HEK293 (cell line): ENCODE measurements around the gene PPM1G.
A peak's percentile ranks its signal among the peaks of the same experiment; 100 is the strongest.

Experiments used
- CTCF ChIA-PET: fragments of 350-600 bp; formaldehyde crosslinking; extraction: SDS; loops from one replicate; lab custom pipeline; 2021; ENCODE audit warnings: antibody characterized with exemption; lab: Yijun Ruan, JAX
- POLR2A ChIA-PET: fragments of 300-600 bp; formaldehyde crosslinking; extraction: SDS; loops from one replicate; lab custom pipeline; 2020; ENCODE audit warnings: antibody characterized with exemption, inconsistent platforms; lab: Yijun Ruan, JAX
- H3K27ac ChIP-seq: fragments of 200-500 bp; sonication (Bioruptor generic); 2 replicates; pipeline ENCODE4 v1.5.1; 2014; ENCODE audit warnings: low read depth, low read length, control low read depth, inconsistent platforms; ENCODE audit errors: extremely low read depth
- H3K36me3 ChIP-seq, 2 experiments: fragments of 200-500 bp in 1 of 2; sonication (Bioruptor generic) in 1 of 2; 1 replicate in 1 of 2; 2 replicates in 1 of 2; pipeline ENCODE4 v1.5.1; 2014 to 2017; ENCODE audit warnings: inconsistent platforms in 2 of 2, low read length in 2 of 2; ENCODE audit not compliant: control insufficient read depth in 2 of 2, insufficient read depth in 1 of 2
- H3K4me1 ChIP-seq: fragments of 200-500 bp; sonication (Bioruptor generic); 2 replicates; pipeline ENCODE4 v1.5.1; 2014; ENCODE audit warnings: mild to moderate bottlenecking, low read length, inconsistent platforms; ENCODE audit not compliant: control insufficient read depth, insufficient read depth
- H3K4me3 ChIP-seq: 2 replicates; pipeline ENCODE4 v1.5.1; 2011; ENCODE audit warnings: low read depth, mild to moderate bottlenecking, control low read depth, low read length, moderate library complexity
- H3K9me3 ChIP-seq: fragments of 200-500 bp; sonication (Bioruptor generic); 2 replicates; pipeline ENCODE4 v1.5.1; 2014; ENCODE audit warnings: low read depth, low read length, inconsistent platforms; ENCODE audit not compliant: control insufficient read depth, insufficient read depth
- BCL11B ChIP-seq: fragments of 450-650 bp; formaldehyde crosslinking; IDR thresholded peaks from 2 replicates; pipeline ENCODE4 v1.5.1; 2016; ENCODE audit warnings: low read depth, missing biosample characterization, missing genetic modification characterization
- EGR2 ChIP-seq: fragments of 450-650 bp; formaldehyde crosslinking; IDR thresholded peaks from 2 replicates; pipeline ENCODE4 v1.5.1; 2016; ENCODE audit warnings: low read depth, missing biosample characterization, missing genetic modification characterization
- GFI1B ChIP-seq: fragments of 450-650 bp; formaldehyde crosslinking; IDR thresholded peaks from 2 replicates; pipeline ENCODE4 v1.5.1; 2016; ENCODE audit warnings: missing biosample characterization, missing genetic modification characterization
- GLIS1 ChIP-seq: fragments of 450-650 bp; formaldehyde crosslinking; IDR thresholded peaks from 2 replicates; pipeline ENCODE4 v1.5.1; 2016; ENCODE audit warnings: missing biosample characterization, missing genetic modification characterization
- HOXD13 ChIP-seq: sonication (generic); formaldehyde crosslinking; IDR thresholded peaks from 2 replicates; pipeline ENCODE4 v1.8.0; 2022; ENCODE audit warnings: missing genetic modification reagents, borderline replicate concordance
- KLF8 ChIP-seq: fragments of 450-650 bp; formaldehyde crosslinking; IDR thresholded peaks from 2 replicates; pipeline ENCODE4 v1.5.1; 2016; ENCODE audit warnings: missing biosample characterization, missing genetic modification characterization
- OSR2 ChIP-seq: fragments of 450-650 bp; formaldehyde crosslinking; IDR thresholded peaks from 2 replicates; pipeline ENCODE4 v1.5.1; 2016; ENCODE audit warnings: missing biosample characterization, missing genetic modification characterization
- SCRT2 ChIP-seq: fragments of 450-650 bp; formaldehyde crosslinking; IDR thresholded peaks from 2 replicates; pipeline ENCODE4 v1.5.1; 2016; ENCODE audit warnings: missing biosample characterization, missing genetic modification characterization
- ZBTB1 ChIP-seq: fragments of 450-650 bp; formaldehyde crosslinking; IDR thresholded peaks from 2 replicates; pipeline ENCODE4 v1.5.1; 2016; ENCODE audit warnings: missing biosample characterization, missing genetic modification characterization
- ZBTB17 ChIP-seq: fragments of 450-650 bp; formaldehyde crosslinking; IDR thresholded peaks from 2 replicates; pipeline ENCODE4 v1.5.1; 2016; ENCODE audit warnings: missing biosample characterization, missing genetic modification characterization
- ZIC2 ChIP-seq: fragments of 450-650 bp; formaldehyde crosslinking; IDR thresholded peaks from 2 replicates; pipeline ENCODE4 v1.5.1; 2016; ENCODE audit warnings: missing biosample characterization, missing genetic modification characterization
- ZNF146 ChIP-seq: fragments of 450-650 bp; formaldehyde crosslinking; IDR thresholded peaks from 2 replicates; pipeline ENCODE4 v1.5.1; 2016; ENCODE audit warnings: missing biosample characterization, missing genetic modification characterization
- ZNF157 ChIP-seq: fragments of 450-650 bp; formaldehyde crosslinking; IDR thresholded peaks from 2 replicates; pipeline ENCODE4 v1.5.1; 2016; ENCODE audit warnings: missing biosample characterization, missing genetic modification characterization
- ZNF16 ChIP-seq: fragments of 450-650 bp; formaldehyde crosslinking; IDR thresholded peaks from 2 replicates; pipeline ENCODE4 v1.5.1; 2016; ENCODE audit warnings: low read depth, missing biosample characterization, missing genetic modification characterization
- ZNF184 ChIP-seq: fragments of 450-650 bp; IDR thresholded peaks from 2 replicates; pipeline ENCODE4 v1.5.1; 2018; ENCODE audit warnings: missing biosample characterization, mild to moderate bottlenecking, missing genetic modification characterization
- ZNF2 ChIP-seq: fragments of 450-650 bp; formaldehyde crosslinking; IDR thresholded peaks from 2 replicates; pipeline ENCODE4 v1.5.1; 2016; ENCODE audit warnings: missing biosample characterization, missing genetic modification characterization
- ZNF394 ChIP-seq: fragments of 450-650 bp; formaldehyde crosslinking; IDR thresholded peaks from 2 replicates; pipeline ENCODE4 v1.5.1; 2016; ENCODE audit warnings: missing biosample characterization, missing genetic modification characterization, mild to moderate bottlenecking, moderate library complexity, borderline replicate concordance
- ZNF510 ChIP-seq: fragments of 450-650 bp; formaldehyde crosslinking; IDR thresholded peaks from 2 replicates; pipeline ENCODE4 v1.5.1; 2018; ENCODE audit warnings: mild to moderate bottlenecking, missing genetic modification characterization, missing biosample characterization; ENCODE audit not compliant: insufficient replicate concordance
- ZNF555 ChIP-seq: fragments of 450-650 bp; formaldehyde crosslinking; conservative IDR thresholded peaks from 2 replicates; pipeline ENCODE4 v1.5.1; 2017; ENCODE audit warnings: missing biosample characterization, mild to moderate bottlenecking, missing genetic modification characterization, inconsistent platforms
- ZNF610 ChIP-seq: fragments of 450-650 bp; formaldehyde crosslinking; IDR thresholded peaks from 2 replicates; pipeline ENCODE4 v1.5.1; 2016; ENCODE audit warnings: missing biosample characterization, missing genetic modification characterization, borderline replicate concordance
- ZNF660 ChIP-seq: fragments of 450-650 bp; IDR thresholded peaks from 2 replicates; pipeline ENCODE4 v1.5.1; 2018; ENCODE audit warnings: missing biosample characterization, mild to moderate bottlenecking, missing genetic modification characterization
- ZNF747 ChIP-seq: fragments of 450-650 bp; formaldehyde crosslinking; IDR thresholded peaks from 2 replicates; pipeline ENCODE4 v1.5.1; 2016; ENCODE audit warnings: missing biosample characterization, missing genetic modification characterization
- ZNF792 ChIP-seq: fragments of 450-650 bp; formaldehyde crosslinking; IDR thresholded peaks from 2 replicates; pipeline ENCODE4 v1.5.1; 2016; ENCODE audit warnings: missing biosample characterization, missing genetic modification characterization
- TF ChIP-seq, protein P1 (sequence below): IDR thresholded peaks from 2 replicates; pipeline ENCODE4 v1.6.1; 2011; ENCODE audit warnings: mild to moderate bottlenecking, low read depth, low read length, borderline replicate concordance
- TF ChIP-seq, protein P2 (sequence below): fragments of 450-650 bp; IDR thresholded peaks from 2 replicates; pipeline ENCODE4 v1.5.1; 2018; ENCODE audit warnings: missing biosample characterization, missing genetic modification characterization
- TF ChIP-seq, protein P3 (sequence below): fragments of 450-650 bp; formaldehyde crosslinking; IDR thresholded peaks from 2 replicates; pipeline ENCODE4 v1.5.1; 2016; ENCODE audit warnings: missing biosample characterization, missing genetic modification characterization
- TF ChIP-seq, protein P4 (sequence below): fragments of 450-650 bp; formaldehyde crosslinking; IDR thresholded peaks from 2 replicates; pipeline ENCODE4 v1.5.1; 2016; ENCODE audit warnings: missing biosample characterization, missing genetic modification characterization
- TF ChIP-seq, protein P5 (sequence below): fragments of 450-650 bp; formaldehyde crosslinking; IDR thresholded peaks from 2 replicates; pipeline ENCODE4 v1.5.1; 2016; ENCODE audit warnings: missing biosample characterization, missing genetic modification characterization

Gene PPM1G

DNA sequence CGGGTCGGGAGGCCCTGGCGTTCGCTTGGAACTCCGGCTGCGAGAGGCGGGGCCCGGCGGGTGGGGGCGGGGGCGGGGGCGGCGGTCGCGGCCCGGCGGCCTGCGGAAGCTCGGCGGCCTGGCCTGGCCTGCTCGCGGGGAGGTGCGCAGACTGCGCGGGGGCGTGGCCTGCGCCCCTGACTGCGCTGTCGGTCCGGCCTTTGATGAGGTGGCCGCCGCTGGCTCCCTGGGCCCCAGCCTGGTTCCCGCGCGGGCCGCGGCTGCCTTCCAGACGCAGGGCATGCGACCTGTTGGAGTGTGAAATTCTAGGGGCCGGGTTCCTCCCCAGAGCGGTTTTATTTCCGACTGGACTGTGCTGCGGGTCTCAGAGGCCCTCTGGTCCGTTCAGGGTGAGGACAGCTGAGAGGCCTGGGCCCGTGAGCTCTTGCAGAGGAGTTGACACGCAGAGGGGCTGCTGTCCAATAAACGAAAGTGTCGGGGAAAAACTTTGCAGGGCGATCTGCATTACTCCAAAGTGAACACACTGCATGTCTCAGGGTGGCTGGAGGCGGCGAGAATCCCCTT, 19.7 kb upstream of the PPM1G start:
- Histone ChIP-seq H3K36me3 (peaks cover 13 to 17% of the 10 kb centered on the region in 2 experiments), H3K27ac (peak overlapping the region; percentile 96), H3K4me1 (peaks cover 11% of the 10 kb centered on the region), H3K4me3 (peak overlapping the region; percentile 70), H3K9me3 (no peaks in the 10 kb centered on the region)
- ChIA-PET CTCF (interaction anchor here (0.6 to 3.0 kb wide), 10 partner anchors 10 to 1166 kb away, joined by 3 to 15 read pairs (median 3); partner anchors contain the start of gene PPM1G), POLR2A (interaction anchor here (0.5 to 3.8 kb wide), 17 partner anchors 10 to 295 kb away, joined by 3 to 56 read pairs (median 4); partner anchors contain the start of genes CCDC121, EIF2B4, GPN1 and GTF3C2)
- TF ChIP-seq, protein P1, sequence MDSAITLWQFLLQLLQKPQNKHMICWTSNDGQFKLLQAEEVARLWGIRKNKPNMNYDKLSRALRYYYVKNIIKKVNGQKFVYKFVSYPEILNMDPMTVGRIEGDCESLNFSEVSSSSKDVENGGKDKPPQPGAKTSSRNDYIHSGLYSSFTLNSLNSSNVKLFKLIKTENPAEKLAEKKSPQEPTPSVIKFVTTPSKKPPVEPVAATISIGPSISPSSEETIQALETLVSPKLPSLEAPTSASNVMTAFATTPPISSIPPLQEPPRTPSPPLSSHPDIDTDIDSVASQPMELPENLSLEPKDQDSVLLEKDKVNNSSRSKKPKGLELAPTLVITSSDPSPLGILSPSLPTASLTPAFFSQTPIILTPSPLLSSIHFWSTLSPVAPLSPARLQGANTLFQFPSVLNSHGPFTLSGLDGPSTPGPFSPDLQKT, result no peak
- TF ChIP-seq, protein P2, sequence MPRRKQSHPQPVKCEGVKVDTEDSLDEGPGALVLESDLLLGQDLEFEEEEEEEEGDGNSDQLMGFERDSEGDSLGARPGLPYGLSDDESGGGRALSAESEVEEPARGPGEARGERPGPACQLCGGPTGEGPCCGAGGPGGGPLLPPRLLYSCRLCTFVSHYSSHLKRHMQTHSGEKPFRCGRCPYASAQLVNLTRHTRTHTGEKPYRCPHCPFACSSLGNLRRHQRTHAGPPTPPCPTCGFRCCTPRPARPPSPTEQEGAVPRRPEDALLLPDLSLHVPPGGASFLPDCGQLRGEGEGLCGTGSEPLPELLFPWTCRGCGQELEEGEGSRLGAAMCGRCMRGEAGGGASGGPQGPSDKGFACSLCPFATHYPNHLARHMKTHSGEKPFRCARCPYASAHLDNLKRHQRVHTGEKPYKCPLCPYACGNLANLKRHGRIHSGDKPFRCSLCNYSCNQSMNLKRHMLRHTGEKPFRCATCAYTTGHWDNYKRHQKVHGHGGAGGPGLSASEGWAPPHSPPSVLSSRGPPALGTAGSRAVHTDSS (tag by site-specific recombination), result no peak
- TF ChIP-seq, protein P3, sequence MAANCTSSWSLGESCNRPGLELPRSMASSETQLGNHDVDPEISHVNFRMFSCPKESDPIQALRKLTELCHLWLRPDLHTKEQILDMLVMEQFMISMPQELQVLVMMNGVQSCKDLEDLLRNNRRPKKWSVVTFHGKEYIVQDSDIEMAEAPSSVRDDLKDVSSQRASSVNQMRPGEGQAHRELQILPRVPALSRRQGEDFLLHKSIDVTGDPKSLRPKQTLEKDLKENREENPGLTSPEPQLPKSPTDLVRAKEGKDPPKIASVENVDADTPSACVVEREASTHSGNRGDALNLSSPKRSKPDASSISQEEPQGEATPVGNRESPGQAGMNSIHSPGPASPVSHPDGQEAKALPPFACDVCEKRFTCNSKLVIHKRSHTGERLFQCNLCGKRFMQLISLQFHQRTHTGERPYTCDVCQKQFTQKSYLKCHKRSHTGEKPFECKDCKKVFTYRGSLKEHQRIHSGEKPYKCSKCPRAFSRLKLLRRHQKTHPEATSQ (tag by site-specific recombination), result no peak
- TF ChIP-seq ZIC2 (tag by site-specific recombination), result no peak; the same call in 1 of the 2 replicates
- 0 out of 2 replicates have a peak, but pooled peaks have one; percentile 8 for TF ChIP-seq ZNF660 (tag by site-specific recombination)
- no peak for TF ChIP-seq ZNF16 (tag by site-specific recombination)
- no peak for TF ChIP-seq ZBTB1
- peak; percentile 97 for TF ChIP-seq SCRT2
- no peak for TF ChIP-seq ZBTB17 (tag by site-specific recombination)
- TF ChIP-seq GFI1B (tag by site-specific recombination), result no peak
- no peak for TF ChIP-seq ZNF184 (tag by site-specific recombination)
- TF ChIP-seq ZNF2 (tag by site-specific recombination), result no peak
- no peak for TF ChIP-seq ZNF510 (tag by site-specific recombination)
- TF ChIP-seq GLIS1 (tag by site-specific recombination), result 0 out of 2 replicates have a peak, but pooled peaks have one; percentile 11
- no peak for TF ChIP-seq HOXD13
- no peak for TF ChIP-seq KLF8
- no peak for TF ChIP-seq EGR2 (tag by site-specific recombination)
- no peak for TF ChIP-seq BCL11B (tag by site-specific recombination)
- no peak for TF ChIP-seq OSR2
- TF ChIP-seq, protein P4, sequence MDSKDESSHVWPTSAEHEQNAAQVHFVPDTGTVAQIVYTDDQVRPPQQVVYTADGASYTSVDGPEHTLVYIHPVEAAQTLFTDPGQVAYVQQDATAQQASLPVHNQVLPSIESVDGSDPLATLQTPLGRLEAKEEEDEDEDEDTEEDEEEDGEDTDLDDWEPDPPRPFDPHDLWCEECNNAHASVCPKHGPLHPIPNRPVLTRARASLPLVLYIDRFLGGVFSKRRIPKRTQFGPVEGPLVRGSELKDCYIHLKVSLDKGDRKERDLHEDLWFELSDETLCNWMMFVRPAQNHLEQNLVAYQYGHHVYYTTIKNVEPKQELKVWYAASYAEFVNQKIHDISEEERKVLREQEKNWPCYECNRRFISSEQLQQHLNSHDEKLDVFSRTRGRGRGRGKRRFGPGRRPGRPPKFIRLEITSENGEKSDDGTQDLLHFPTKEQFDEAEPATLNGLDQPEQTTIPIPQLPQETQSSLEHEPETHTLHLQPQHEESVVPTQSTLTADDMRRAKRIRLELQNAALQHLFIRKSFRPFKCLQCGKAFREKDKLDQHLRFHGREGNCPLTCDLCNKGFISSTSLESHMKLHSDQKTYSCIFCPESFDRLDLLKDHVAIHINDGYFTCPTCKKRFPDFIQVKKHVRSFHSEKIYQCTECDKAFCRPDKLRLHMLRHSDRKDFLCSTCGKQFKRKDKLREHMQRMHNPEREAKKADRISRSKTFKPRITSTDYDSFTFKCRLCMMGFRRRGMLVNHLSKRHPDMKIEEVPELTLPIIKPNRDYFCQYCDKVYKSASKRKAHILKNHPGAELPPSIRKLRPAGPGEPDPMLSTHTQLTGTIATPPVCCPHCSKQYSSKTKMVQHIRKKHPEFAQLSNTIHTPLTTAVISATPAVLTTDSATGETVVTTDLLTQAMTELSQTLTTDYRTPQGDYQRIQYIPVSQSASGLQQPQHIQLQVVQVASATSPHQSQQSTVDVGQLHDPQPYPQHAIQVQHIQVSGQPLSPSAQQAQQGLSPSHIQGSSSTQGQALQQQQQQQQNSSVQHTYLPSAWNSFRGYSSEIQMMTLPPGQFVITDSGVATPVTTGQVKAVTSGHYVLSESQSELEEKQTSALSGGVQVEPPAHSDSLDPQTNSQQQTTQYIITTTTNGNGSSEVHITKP, result no peak
- no peak for TF ChIP-seq ZNF792 (tag by site-specific recombination)
- no peak for TF ChIP-seq ZNF610 (tag by site-specific recombination)
- TF ChIP-seq, protein P5, sequence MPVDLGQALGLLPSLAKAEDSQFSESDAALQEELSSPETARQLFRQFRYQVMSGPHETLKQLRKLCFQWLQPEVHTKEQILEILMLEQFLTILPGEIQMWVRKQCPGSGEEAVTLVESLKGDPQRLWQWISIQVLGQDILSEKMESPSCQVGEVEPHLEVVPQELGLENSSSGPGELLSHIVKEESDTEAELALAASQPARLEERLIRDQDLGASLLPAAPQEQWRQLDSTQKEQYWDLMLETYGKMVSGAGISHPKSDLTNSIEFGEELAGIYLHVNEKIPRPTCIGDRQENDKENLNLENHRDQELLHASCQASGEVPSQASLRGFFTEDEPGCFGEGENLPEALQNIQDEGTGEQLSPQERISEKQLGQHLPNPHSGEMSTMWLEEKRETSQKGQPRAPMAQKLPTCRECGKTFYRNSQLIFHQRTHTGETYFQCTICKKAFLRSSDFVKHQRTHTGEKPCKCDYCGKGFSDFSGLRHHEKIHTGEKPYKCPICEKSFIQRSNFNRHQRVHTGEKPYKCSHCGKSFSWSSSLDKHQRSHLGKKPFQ (tag by site-specific recombination), result no peak
- TF ChIP-seq ZNF747 (tag by site-specific recombination), result no peak
- TF ChIP-seq ZNF146 (tag by site-specific recombination), result no peak
- TF ChIP-seq ZNF157 (tag by site-specific recombination), result no peak
- no peak for TF ChIP-seq ZNF394 (tag by site-specific recombination)
- no peak for TF ChIP-seq ZNF555 (tag by site-specific recombination)
